Loucy (cell line): ENCODE results near the gene HNF4A.
"Not testable (repeated sequence)": the region's sequence is repeated elsewhere in the genome, so short reads cannot be mapped to it uniquely, and the experiment has no call there.

Experiments used
- H2AFZ ChIP-seq: fragments of 200-600 bp; sonication (generic); 2 replicates; pipeline ENCODE4 v1.6.0; 2016; ENCODE audit warnings: antibody characterized with exemption, mild to moderate bottlenecking, low read length, moderate library complexity
- H3F3A ChIP-seq: fragments of 200-600 bp; 2 replicates; pipeline ENCODE4 v1.6.0; 2016; ENCODE audit warnings: antibody characterized with exemption, low read depth, mild to moderate bottlenecking
- H3K27me3 ChIP-seq: fragments of 200-600 bp; sonication (generic); 2 replicates; pipeline ENCODE4 v1.6.1; 2014; ENCODE audit warnings: low read length, mild to moderate bottlenecking; ENCODE audit not compliant: insufficient read depth, poor library complexity, severe bottlenecking
- H3K36me3 ChIP-seq: fragments of 200-600 bp; sonication (generic); 2 replicates; pipeline ENCODE4 v1.6.1; 2016; ENCODE audit warnings: low read length; ENCODE audit not compliant: insufficient read depth
- H3K4me1 ChIP-seq: fragments of 200-600 bp; sonication (generic); 2 replicates; pipeline ENCODE4 v1.5.1; 2014; ENCODE audit warnings: low read length, mild to moderate bottlenecking; ENCODE audit not compliant: insufficient read depth, poor library complexity, severe bottlenecking
- H3K4me2 ChIP-seq: fragments of 200-600 bp; sonication (generic); 2 replicates; pipeline ENCODE4 v1.6.0; 2014; ENCODE audit warnings: antibody characterized with exemption, low read length, low read depth, mild to moderate bottlenecking; ENCODE audit not compliant: poor library complexity, severe bottlenecking
- H3K4me3 ChIP-seq: fragments of 200-600 bp; sonication (generic); 2 replicates; pipeline ENCODE4 v1.5.1; 2014; ENCODE audit warnings: low read length, mild to moderate bottlenecking, mixed read lengths; ENCODE audit not compliant: poor library complexity, severe bottlenecking
- H3K79me2 ChIP-seq: fragments of 200-600 bp; sonication (generic); 2 replicates; pipeline ENCODE4 v1.6.1; 2014; ENCODE audit warnings: low read length; ENCODE audit not compliant: insufficient read depth
- H3K9ac ChIP-seq: fragments of 200-600 bp; sonication (generic); 2 replicates; pipeline ENCODE4 v1.6.0; 2014; ENCODE audit warnings: mild to moderate bottlenecking, low read depth, low read length, moderate library complexity; ENCODE audit not compliant: poor library complexity, severe bottlenecking
- H3K9me2 ChIP-seq: fragments of 200-600 bp; sonication (generic); replicated peaks from 2 replicates; pipeline ENCODE4 v1.6.1; 2016; ENCODE audit warnings: low read depth, low read length, mixed read lengths
- H3K9me3 ChIP-seq: fragments of 200-600 bp; sonication (generic); 2 replicates; pipeline ENCODE4 v1.6.1; 2014; ENCODE audit warnings: mild to moderate bottlenecking, antibody characterized with exemption, low read length, low read depth; ENCODE audit not compliant: insufficient read depth
- H4K20me1 ChIP-seq: fragments of 200-600 bp; sonication (generic); 2 replicates; pipeline ENCODE4 v1.6.0; 2014; ENCODE audit warnings: antibody characterized with exemption, low read length, mild to moderate bottlenecking; ENCODE audit not compliant: insufficient read depth, poor library complexity, severe bottlenecking
- EZH2phosphoT487 ChIP-seq: fragments of 200-600 bp; IDR thresholded peaks from 2 replicates; pipeline ENCODE4 v1.6.1; 2018; ENCODE audit warnings: antibody characterized with exemption, mild to moderate bottlenecking, moderate library complexity, borderline replicate concordance
- TF ChIP-seq, protein P1 (sequence below): fragments of 200-600 bp; sonication (generic); conservative IDR thresholded peaks from 2 replicates; pipeline ENCODE4 v1.5.1; 2014; ENCODE audit warnings: mild to moderate bottlenecking, antibody characterized with exemption, low read length

HNF4A gene

GRCh38 chr20:44319839-44320422, 35.6 kb upstream of the HNF4A start:
- Histone ChIP-seq H3F3A (no peaks in the 10 kb centered on the region), H3K79me2 (no peaks in the 10 kb centered on the region), H4K20me1 (no peaks in the 10 kb centered on the region), H3K9me2 (no peaks in the 10 kb centered on the region), H3K36me3 (no peaks in the 10 kb centered on the region), H2AFZ (no peak overlapping the region), H3K27me3 (no peaks in the 10 kb centered on the region), H3K4me3 (no peak overlapping the region), H3K4me1 (no peaks in the 10 kb centered on the region), H3K9me3 (no peaks in the 10 kb centered on the region), H3K4me2 (no peak overlapping the region), H3K9ac (no peak overlapping the region)
- no peak for TF ChIP-seq EZH2phosphoT487
- TF ChIP-seq, protein P1, sequence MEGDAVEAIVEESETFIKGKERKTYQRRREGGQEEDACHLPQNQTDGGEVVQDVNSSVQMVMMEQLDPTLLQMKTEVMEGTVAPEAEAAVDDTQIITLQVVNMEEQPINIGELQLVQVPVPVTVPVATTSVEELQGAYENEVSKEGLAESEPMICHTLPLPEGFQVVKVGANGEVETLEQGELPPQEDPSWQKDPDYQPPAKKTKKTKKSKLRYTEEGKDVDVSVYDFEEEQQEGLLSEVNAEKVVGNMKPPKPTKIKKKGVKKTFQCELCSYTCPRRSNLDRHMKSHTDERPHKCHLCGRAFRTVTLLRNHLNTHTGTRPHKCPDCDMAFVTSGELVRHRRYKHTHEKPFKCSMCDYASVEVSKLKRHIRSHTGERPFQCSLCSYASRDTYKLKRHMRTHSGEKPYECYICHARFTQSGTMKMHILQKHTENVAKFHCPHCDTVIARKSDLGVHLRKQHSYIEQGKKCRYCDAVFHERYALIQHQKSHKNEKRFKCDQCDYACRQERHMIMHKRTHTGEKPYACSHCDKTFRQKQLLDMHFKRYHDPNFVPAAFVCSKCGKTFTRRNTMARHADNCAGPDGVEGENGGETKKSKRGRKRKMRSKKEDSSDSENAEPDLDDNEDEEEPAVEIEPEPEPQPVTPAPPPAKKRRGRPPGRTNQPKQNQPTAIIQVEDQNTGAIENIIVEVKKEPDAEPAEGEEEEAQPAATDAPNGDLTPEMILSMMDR = no peak

DNA sequence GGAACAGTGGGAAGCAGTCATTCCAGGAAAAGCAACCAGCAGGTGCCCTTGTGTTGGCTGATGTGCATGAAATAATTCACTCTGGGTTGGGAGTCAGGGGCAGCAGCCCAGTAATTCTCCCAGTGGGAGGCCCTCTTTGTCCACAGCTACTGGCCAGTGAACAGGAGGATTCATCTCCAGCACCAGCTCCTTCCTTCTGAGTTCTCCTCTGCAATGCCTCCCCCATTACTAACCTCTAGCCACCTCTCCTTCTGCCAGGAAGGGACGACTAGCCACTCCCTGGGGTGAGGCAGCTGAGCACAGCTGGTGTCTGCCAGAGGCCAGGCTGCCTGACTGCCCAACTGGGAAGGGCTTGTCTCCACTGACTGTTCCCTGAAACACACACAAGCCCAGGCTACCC, 31.2 kb upstream of the HNF4A start:
- Histone ChIP-seq H3K4me2 (no peak overlapping the region), H3F3A (no peaks in the 10 kb centered on the region), H3K79me2 (no peaks in the 10 kb centered on the region)

GRCh38 chr20:44326391-44327159, 28.9 kb upstream of the HNF4A start:
- TF ChIP-seq, protein P1 = no peak
- no peak for TF ChIP-seq EZH2phosphoT487
- H3F3A ChIP-seq = no peaks in the 10 kb centered on the region
- no peak overlapping the region for H2AFZ ChIP-seq
- no peaks in the 10 kb centered on the region for H3K4me1 ChIP-seq
- H3K4me2 ChIP-seq = no peak overlapping the region
- H4K20me1 ChIP-seq = no peaks in the 10 kb centered on the region
- H3K4me3 ChIP-seq = no peak overlapping the region
- no peaks in the 10 kb centered on the region for H3K27me3 ChIP-seq
- H3K9ac ChIP-seq = no peak overlapping the region
- no peaks in the 10 kb centered on the region for H3K79me2 ChIP-seq
- no peaks in the 10 kb centered on the region for H3K9me2 ChIP-seq
- no peaks in the 10 kb centered on the region for H3K36me3 ChIP-seq
- no peaks in the 10 kb centered on the region for H3K9me3 ChIP-seq

More for the DNA sequence above, 31.2 kb upstream of the HNF4A start:
- no peak for TF ChIP-seq EZH2phosphoT487
- TF ChIP-seq, protein P1 = no peak
- Histone ChIP-seq H3K9ac (no peak overlapping the region), H3K27me3 (no peaks in the 10 kb centered on the region), H3K9me3 (no peaks in the 10 kb centered on the region), H3K4me3 (no peak overlapping the region), H3K36me3 (no peaks in the 10 kb centered on the region), H3K9me2 (no peaks in the 10 kb centered on the region), H4K20me1 (no peaks in the 10 kb centered on the region), H2AFZ (no peak overlapping the region), H3K4me1 (no peaks in the 10 kb centered on the region)

GRCh38 chr20:44327748-44328147, 27.8 kb upstream of the HNF4A start:
- not testable (repeated sequence) for H3K9ac ChIP-seq, H3K79me2 ChIP-seq, H3K4me1 ChIP-seq, H3F3A ChIP-seq, H3K4me2 ChIP-seq, H3K9me2 ChIP-seq, H3K36me3 ChIP-seq, H3K9me3 ChIP-seq, H2AFZ ChIP-seq, H4K20me1 ChIP-seq, H3K4me3 ChIP-seq, H3K27me3 ChIP-seq
